Panc1 (cell line): ENCODE data around the gene CENPP.

Experiments
- POLR2AphosphoS5 ChIP-seq: IDR thresholded peaks from 2 replicates; pipeline ENCODE4 v1.6.1; 2012; ENCODE audit warnings: mild to moderate bottlenecking, low read depth, low read length, moderate library complexity
- TF ChIP-seq, protein P1 (sequence below): fragments of 450-650 bp; IDR thresholded peaks from 2 replicates; pipeline ENCODE4 v1.5.1; 2017; ENCODE audit warnings: mild to moderate bottlenecking

- TF ChIP-seq, protein P1, sequence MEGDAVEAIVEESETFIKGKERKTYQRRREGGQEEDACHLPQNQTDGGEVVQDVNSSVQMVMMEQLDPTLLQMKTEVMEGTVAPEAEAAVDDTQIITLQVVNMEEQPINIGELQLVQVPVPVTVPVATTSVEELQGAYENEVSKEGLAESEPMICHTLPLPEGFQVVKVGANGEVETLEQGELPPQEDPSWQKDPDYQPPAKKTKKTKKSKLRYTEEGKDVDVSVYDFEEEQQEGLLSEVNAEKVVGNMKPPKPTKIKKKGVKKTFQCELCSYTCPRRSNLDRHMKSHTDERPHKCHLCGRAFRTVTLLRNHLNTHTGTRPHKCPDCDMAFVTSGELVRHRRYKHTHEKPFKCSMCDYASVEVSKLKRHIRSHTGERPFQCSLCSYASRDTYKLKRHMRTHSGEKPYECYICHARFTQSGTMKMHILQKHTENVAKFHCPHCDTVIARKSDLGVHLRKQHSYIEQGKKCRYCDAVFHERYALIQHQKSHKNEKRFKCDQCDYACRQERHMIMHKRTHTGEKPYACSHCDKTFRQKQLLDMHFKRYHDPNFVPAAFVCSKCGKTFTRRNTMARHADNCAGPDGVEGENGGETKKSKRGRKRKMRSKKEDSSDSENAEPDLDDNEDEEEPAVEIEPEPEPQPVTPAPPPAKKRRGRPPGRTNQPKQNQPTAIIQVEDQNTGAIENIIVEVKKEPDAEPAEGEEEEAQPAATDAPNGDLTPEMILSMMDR: no peak
- no peak for TF ChIP-seq POLR2AphosphoS5
Observed at GRCh38 chr9:92603990-92604389, 278.2 kb downstream of the CENPP start.
